GM21576 (cell line): ENCODE measurements around the gene GPR161.

Source experiments
- ATAC-seq: cut with Tn5 transposase; IDR thresholded peaks from one replicate; pipeline ENCODE4 v1.9.1; 2021; ENCODE audit warnings: mild to moderate bottlenecking, moderate library complexity; ENCODE audit not compliant: unreplicated experiment

The GPR161 gene

GRCh38 chr1:168150283-168150682 lies 13.6 kb upstream of the GPR161 start:
- no peak for ATAC-seq

GRCh38 chr1:168148916-168149315 lies 12.2 kb upstream of the GPR161 start:
- ATAC-seq: peak; percentile 72

DNA sequence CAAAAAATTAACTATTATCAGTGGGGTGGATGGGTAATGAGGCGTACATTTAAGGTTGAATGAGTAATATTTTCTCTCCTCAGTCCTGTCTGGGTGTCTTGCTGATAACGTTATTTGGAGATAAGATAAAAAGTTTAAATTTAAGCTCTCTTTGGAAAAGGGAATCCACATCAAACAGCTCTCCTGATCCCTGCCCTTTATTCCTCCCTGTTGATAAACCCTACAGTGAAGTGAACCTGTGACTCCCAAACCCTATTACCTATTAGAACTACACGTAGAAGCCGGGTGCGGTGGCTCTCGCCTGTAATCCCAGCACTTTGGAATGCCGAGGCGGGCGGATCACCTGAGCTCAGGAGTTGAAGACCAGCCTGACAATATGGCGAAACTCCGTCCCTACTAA lies 9.9 kb upstream of the GPR161 start:
- no peak for ATAC-seq

- no peak for ATAC-seq
Measured at GRCh38 chr1:168146160-168146539, 9.4 kb upstream of the GPR161 start.

DNA sequence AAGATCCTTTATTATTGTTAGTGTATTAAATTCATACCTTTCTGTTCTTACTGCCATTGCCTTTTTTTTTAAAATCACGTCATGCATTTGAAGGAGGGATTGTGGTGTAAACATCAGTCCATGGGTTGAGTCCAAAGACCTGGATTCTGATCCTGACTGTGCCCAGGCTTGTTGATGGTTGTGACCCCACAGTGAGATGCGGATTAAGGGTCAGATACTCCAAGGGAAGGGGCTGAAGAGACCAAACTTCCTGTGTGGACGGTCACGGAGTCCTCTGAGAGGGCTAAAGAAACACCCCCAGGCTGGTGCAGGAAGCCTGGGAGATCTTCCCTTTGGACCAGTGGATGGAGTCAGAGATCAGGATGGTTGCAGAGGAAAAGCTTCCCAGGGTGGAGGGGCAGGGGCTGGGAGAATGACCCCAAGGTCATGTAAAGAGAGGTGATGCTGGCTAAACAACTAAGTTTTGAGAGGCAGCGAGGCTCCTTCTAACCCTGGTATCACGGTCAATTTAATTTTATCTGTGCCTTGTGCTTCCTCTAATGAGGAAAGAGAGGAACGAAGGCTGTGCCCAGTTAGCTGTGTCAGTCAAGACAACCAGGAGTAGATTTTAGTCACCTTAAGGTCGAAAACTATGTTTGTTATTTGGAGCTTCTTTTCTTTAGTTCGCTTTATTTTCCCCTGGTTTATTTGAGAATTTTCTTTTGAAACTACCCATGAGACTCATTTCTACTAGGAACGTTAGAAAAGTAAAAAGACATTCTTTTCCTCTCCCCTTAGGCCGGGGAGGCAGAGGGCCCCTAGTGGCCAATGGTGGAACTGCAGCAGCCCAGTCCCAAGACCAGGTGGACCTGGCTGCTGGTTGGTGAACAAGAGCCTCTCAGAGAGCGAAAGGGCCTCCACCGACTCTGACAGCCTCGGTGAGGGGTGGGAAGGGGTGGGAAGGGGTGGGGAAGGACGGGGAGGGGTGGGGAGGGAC lies 8.7 kb upstream of the GPR161 start:
- ATAC-seq: peak; percentile 90

GRCh38 chr1:168141871-168142385 lies 5.2 kb upstream of the GPR161 start:
- no peak for ATAC-seq

DNA sequence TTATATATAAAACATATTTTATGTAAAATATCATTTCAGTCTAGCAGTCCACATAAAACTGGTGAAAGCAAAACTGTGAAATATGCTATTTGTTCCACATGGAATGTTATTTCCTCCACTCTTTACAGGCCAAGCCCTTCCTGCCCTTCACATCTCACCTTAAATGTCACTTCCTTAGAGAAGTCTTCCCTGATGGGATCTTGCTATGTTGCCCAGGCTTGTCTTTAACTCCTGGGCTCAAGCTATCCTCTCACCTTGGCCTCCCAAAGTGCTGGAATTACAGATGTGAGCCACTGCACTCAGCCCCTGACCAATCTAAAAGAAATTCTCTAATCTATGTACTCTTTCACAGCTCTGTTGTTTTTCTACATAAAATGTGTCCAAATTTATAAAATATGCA lies 2.3 kb upstream of the GPR161 start:
- ATAC-seq: no peak

GRCh38 chr1:168138134-168138533 lies 1.4 kb upstream of the GPR161 start:
- no peak for ATAC-seq

DNA sequence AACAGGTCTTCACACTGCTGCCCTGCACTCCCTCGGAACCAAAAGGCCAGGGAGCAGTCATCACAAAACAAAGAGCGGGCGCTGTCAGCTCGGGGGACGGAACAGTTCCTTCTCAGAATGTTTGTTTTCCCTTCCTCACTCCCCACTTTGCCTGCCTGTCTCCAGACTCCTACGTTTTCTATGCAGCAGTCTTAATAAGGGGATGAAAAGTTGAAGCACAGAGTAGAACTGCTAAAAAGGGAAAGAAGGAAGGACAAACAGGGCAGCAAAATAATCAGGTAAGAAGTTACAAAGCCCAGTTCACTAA lies 738 bp upstream of the GPR161 start:
- no peak for ATAC-seq

DNA sequence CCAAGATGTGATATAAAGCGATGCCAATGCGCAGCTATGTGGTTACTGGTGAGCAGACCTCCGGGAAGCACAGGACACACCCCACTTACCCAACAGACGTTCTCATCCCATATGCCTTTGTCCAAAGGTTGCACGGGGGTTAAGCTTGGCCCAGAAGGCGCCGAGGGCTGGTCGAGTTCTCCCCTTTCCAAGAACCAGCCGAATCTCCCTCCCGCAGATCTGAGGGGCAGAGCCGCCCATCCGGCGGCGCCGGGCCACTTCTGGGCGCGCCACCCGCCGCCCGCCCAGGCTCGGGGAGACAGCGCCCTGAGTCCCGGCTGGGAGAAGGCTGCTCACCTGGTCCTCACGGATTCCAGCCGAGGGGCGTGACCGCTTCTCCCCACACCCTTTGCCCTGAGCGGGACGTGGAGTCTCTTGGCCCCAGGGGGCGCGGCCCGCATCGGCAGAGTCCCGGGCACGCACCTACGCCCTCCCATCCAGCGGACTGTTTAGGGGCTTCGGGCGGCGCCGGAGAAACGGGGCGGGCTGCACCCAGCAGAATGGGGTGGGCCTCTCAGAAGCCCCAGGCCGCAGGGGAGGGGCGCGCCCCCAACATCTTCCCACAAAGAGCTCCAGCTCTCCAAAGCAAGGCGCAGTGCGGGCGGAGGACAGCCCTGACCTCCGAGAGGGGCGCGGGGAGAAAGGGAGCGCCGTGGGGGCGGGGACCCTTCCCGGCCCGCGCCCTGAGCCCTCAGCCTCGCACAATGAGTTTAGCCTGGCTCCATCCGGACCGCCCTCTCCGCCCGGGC lies 615 bp downstream of the GPR161 start:
- ATAC-seq: no peak

DNA sequence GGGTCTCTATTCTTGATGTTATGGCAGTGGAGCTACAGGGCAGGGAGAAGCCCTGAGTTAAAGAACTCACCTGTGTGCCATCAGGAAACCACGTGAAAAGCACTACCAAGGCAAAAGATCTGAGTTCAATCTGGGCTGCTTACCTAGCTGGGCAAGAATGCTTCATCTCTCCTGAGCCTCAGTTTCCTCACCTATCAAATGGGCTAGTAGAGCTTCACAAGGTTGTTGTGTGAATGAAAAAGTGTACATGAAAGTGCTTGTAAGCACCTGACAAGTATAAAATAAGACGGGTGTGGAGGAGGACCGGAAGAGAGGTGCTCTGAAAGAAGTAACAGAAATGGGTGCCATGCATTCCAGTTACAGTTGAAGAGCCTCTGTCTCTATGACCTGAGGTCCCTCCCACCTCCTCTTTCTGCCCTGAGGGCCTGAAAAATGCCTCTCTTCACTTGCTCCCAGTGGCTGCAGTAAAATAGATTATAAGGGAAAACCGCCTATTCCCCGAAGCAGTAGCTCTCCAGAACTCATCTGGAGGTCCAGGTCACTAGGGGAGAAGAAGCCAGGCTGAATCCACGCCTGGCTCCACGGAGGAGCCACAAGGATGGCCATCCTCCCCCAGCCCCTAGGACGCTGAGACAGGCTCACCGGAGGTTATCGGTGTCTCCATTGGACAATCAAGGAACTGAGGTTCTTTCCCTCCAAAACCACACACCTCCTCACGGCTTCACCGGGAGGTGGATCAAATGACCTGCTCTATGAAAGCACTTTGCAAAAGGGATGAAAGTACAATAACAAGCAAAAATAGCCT lies 1.4 kb downstream of the GPR161 start:
- no peak for ATAC-seq

- no peak for ATAC-seq
Measured at GRCh38 chr1:168134642-168135041, 2.1 kb downstream of the GPR161 start.

- ATAC-seq: no peak
Measured at GRCh38 chr1:168134132-168134531, 2.6 kb downstream of the GPR161 start.

GRCh38 chr1:168129933-168130332 lies 6.8 kb downstream of the GPR161 start:
- no peak for ATAC-seq

GRCh38 chr1:168127503-168127902 lies 9.2 kb downstream of the GPR161 start:
- ATAC-seq: no peak

GRCh38 chr1:168125051-168125450 lies 11.7 kb downstream of the GPR161 start:
- no peak for ATAC-seq

DNA sequence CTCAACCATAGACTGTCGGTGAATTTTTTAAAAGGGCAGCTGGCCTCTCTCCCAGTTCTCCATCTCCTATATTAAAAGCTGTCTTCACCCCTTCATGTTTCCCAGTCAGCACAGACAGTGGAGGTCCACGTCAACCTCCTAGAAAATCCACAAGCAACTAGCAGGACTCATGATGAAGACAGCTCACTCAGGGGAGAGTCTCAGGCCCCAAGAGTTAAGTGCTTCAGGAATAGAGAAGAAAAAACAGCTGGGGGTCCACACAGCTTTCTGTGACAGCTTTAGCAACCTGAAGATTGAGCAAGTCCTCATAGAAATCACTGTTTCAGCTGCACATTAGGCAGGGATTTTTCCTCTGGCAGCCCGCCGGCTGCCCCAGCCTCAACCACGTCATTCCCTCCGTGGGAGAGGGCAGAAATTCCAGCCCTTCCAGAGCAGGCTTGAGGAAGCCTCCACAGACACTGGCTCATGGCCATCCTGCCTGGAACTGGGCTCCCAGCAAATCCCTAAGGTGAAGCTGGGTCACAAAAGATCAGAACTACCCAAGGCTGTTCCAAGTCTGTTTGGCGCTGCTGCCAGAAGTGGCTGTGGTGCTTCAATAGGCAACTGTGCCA lies 15.2 kb downstream of the GPR161 start:
- no peak for ATAC-seq

DNA sequence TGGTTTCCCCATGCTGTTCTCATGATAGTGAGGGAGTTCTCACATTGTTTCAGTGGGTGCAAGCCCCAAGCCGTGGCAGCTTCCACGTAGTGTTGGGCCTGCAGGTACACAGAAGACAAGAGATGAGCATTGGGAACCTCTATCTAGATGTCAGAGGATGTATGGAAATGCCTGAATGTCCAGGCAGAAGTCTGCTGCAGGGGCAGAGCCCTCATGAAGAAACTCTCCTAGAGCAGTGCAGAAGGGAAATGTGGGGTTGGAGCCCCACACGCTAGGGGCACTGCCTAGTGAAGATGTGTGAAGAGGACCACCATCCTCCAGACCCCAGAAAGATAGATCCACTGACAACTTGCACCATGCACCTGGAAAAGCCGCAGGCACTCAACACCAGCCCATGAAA lies 17.0 kb downstream of the GPR161 start:
- no peak for ATAC-seq

- no peak for ATAC-seq
Measured at GRCh38 chr1:168116327-168116799, 20.4 kb downstream of the GPR161 start.

GRCh38 chr1:168114845-168115244 lies 21.9 kb downstream of the GPR161 start:
- ATAC-seq: no peak
